ENCODE data around the gene HYCC1.

The HYCC1 gene

DNA sequence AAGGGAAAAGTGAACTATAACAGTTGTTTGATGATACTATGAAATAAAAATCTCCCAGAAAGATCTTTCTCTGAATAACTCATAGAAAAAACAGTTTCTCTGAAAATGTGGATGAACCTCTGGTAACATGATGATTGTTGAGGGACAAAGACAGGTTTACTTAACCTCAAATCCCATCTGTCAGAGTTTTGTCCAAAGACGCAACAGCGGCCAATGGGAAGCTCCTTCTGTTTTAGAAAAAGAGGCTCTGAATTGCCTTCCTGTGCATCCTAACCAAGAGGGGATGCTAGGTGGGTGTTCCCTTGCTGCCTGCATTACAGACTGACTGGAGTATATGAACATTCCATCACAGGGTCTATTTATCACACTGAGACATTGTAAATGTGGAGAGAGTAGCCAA, 8.9 kb upstream of the HYCC1 start:
- no peaks in the 10 kb centered on the region for H3K4me1 ChIP-seq (ENCODE audit: insufficient read depth, low read length, severe bottlenecking)
- no peak overlapping the region for H3K4me2 ChIP-seq (ENCODE audit: low read length)

DNA sequence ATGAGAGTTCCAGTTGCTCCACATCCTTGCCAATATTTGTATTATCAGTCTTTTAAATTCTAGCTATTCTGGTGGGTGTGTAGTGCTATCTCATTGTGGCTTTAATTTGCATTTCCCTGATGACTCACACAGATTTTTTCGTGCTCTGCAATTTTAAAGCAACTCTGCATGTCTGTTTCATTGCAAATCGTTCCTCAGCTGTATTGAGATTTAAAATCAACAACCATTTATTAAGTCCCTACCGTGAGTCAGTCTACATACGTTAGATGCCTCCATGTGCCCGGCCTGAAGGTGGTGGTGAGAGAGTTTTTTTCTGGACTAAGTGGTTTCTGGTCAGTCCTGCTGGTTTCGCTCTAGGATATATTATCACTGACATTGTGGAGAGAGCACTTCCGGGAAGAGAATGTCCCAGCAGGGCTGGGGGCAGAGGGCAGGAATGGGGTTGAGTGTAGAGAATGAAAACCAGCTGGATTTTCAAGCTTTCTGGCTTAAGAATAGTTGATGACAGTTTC, 8.4 kb upstream of the HYCC1 start:
- Histone ChIP-seq H4K20me1 (ENCODE audit: insufficient read depth, low read length) (no peaks in the 10 kb centered on the region), H3K9me3 (ENCODE audit: low read length) (no peaks in the 10 kb centered on the region), H3K4me3 (ENCODE audit: low read depth, low read length, poor library complexity, severe bottlenecking) (no peak overlapping the region), H3F3A (ENCODE audit: insufficient read depth, low read length) (no peaks in the 10 kb centered on the region), H3K79me2 (ENCODE audit: insufficient read depth, low read length) (no peaks in the 10 kb centered on the region), H3K9ac (ENCODE audit: low read length) (no peak overlapping the region), H3K9me2 (ENCODE audit: low read depth, low read length) (no peaks in the 10 kb centered on the region), H3K4me2 (ENCODE audit: low read length) (no peak overlapping the region), H3K27me3 (ENCODE audit: insufficient read depth, low read length) (no peaks in the 10 kb centered on the region), H3K27ac (ENCODE audit: low read depth, low read length, poor library complexity, severe bottlenecking) (no peak overlapping the region), H2AFZ (ENCODE audit: low read length) (no peak overlapping the region), H3K4me1 (ENCODE audit: insufficient read depth, low read length, severe bottlenecking) (peaks cover 5% of the 10 kb centered on the region), H3K36me3 (ENCODE audit: insufficient read depth, low read length) (no peaks in the 10 kb centered on the region)
- no peak for TF ChIP-seq EZH2 (IDR thresholded peaks at IDR 0.05; ENCODE audit: borderline replicate concordance, low read length)
- TF ChIP-seq, protein P1, sequence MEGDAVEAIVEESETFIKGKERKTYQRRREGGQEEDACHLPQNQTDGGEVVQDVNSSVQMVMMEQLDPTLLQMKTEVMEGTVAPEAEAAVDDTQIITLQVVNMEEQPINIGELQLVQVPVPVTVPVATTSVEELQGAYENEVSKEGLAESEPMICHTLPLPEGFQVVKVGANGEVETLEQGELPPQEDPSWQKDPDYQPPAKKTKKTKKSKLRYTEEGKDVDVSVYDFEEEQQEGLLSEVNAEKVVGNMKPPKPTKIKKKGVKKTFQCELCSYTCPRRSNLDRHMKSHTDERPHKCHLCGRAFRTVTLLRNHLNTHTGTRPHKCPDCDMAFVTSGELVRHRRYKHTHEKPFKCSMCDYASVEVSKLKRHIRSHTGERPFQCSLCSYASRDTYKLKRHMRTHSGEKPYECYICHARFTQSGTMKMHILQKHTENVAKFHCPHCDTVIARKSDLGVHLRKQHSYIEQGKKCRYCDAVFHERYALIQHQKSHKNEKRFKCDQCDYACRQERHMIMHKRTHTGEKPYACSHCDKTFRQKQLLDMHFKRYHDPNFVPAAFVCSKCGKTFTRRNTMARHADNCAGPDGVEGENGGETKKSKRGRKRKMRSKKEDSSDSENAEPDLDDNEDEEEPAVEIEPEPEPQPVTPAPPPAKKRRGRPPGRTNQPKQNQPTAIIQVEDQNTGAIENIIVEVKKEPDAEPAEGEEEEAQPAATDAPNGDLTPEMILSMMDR (IDR thresholded peaks at IDR 0.05; ENCODE audit: low read length) = no peak

More for the DNA sequence above, 8.9 kb upstream of the HYCC1 start:
- Histone ChIP-seq H3K4me3 (ENCODE audit: low read depth, low read length, poor library complexity, severe bottlenecking) (no peak overlapping the region), H3F3A (ENCODE audit: insufficient read depth, low read length) (no peaks in the 10 kb centered on the region), H3K27me3 (ENCODE audit: insufficient read depth, low read length) (no peaks in the 10 kb centered on the region), H2AFZ (ENCODE audit: low read length) (no peak overlapping the region), H4K20me1 (ENCODE audit: insufficient read depth, low read length) (no peaks in the 10 kb centered on the region), H3K9me2 (ENCODE audit: low read depth, low read length) (no peaks in the 10 kb centered on the region), H3K36me3 (ENCODE audit: insufficient read depth, low read length) (no peaks in the 10 kb centered on the region), H3K79me2 (ENCODE audit: insufficient read depth, low read length) (no peaks in the 10 kb centered on the region), H3K9ac (ENCODE audit: low read length) (no peak overlapping the region), H3K27ac (ENCODE audit: low read depth, low read length, poor library complexity, severe bottlenecking) (no peak overlapping the region), H3K9me3 (ENCODE audit: low read length) (no peaks in the 10 kb centered on the region)
- TF ChIP-seq, protein P1 (IDR thresholded peaks at IDR 0.05; ENCODE audit: low read length) = no peak
- no peak for TF ChIP-seq EZH2 (IDR thresholded peaks at IDR 0.05; ENCODE audit: borderline replicate concordance, low read length)

DNA sequence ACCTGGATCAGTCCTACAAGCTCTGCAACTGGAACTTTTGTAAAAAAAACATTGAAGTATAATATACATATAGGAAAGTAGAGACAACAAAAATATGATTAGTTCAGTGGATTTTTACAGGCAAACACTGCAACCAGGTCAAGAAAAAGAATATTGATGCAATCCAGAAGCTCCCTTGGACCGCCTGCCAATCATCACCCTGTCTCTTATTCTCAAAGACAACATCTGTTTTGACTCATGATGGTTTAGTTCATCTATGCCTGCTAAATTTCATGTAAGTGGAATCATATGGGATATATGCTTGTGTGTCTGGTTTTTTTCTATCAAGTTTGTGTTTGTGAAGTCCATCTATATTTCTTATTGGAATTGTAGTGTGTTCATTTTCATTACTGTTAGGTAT, 7.7 kb upstream of the HYCC1 start:
- Histone ChIP-seq H4K20me1 (ENCODE audit: insufficient read depth, low read length) (no peaks in the 10 kb centered on the region), H3K27me3 (ENCODE audit: insufficient read depth, low read length) (no peaks in the 10 kb centered on the region), H3K4me2 (ENCODE audit: low read length) (no peak overlapping the region), H3K9me2 (ENCODE audit: low read depth, low read length) (no peaks in the 10 kb centered on the region), H3K9ac (ENCODE audit: low read length) (no peak overlapping the region), H3K27ac (ENCODE audit: low read depth, low read length, poor library complexity, severe bottlenecking) (no peak overlapping the region), H3K4me1 (ENCODE audit: insufficient read depth, low read length, severe bottlenecking) (peaks cover 13% of the 10 kb centered on the region), H2AFZ (ENCODE audit: low read length) (no peak overlapping the region), H3K36me3 (ENCODE audit: insufficient read depth, low read length) (no peaks in the 10 kb centered on the region), H3K4me3 (ENCODE audit: low read depth, low read length, poor library complexity, severe bottlenecking) (no peak overlapping the region), H3K9me3 (ENCODE audit: low read length) (no peaks in the 10 kb centered on the region), H3F3A (ENCODE audit: insufficient read depth, low read length) (no peaks in the 10 kb centered on the region), H3K79me2 (ENCODE audit: insufficient read depth, low read length) (no peaks in the 10 kb centered on the region)
- no peak for TF ChIP-seq EZH2 (IDR thresholded peaks at IDR 0.05; ENCODE audit: borderline replicate concordance, low read length)
- TF ChIP-seq, protein P1 (IDR thresholded peaks at IDR 0.05; ENCODE audit: low read length) = no peak
